Stimulated activated CD8-positive, alpha-beta memory T cell treated with anti-CD3 and anti-CD28 coated beads, Interleukin-15, amount 100 ng/mL, for 4 hours (primary cell): ENCODE measurements around the gene CCL27.
A peak's percentile ranks its signal among the peaks of the same experiment; 100 is the strongest.

ENCODE experiments used
- DNase-seq, 2 donors: peaks; one replicate each; pipeline ENCODE4 v3.0.0-alpha.2; 2020; ENCODE audit warnings: low read depth in 2 of 2

CCL27 gene

DNA sequence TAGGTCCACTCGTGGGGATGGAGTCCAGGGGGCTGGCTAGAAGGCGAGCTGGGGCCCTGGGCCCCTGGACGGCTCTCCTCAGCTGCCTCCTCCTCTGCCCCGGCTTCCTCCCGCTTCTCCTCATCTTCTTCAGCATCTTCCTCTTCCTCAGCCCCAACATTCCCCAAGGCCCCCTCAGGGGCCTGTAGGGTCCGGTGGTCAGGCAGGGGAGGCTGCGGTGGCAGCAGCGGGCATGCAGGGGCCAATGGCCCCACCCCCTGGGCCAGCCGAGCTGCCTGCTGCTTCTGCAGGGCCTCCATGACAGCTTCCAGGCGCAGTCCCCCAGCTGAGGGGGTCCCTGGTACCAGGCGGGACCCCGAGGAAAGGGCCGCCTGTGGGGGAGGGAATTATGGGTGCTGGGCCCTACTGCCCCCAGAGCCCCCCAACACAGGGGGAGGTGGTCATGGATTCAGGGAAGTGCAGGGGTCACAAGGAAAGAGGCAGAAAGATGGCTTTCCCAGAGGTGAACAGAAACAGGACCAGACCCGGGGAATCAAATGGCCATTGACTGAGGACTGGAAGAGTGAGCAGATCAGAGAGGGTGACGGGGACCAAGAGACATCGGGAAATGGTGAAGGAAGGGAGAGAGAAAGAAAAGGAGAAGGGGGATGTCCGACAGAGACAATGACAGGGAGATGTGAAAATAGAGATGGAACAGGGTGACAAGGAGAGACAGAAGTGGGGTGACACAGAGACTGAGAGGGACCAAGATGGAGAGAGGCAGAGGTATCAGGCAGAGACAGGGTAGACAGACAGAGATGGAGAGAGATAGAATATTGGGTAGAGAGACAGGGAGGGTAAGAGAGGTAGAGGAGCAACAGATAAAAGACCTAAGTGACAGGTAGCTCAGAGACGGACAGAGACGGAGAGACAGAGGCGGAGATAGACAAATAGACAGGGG, 34.5 kb downstream of the CCL27 start:
- no peak for DNase-seq

DNA sequence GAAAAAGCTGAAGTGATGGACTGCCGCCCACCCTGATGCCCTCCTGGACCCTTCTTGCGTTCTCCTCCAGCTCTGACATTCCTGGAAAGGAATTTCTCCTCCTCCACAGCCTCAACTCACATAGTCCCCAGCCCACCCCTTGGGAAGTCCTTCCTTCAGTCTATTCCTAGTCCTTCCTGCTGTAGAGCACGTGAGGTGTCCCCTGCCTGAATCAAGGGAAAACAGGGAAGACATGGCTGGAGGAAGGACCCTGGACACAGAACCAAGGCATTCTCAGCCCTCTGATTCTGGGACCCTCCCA, 37.3 kb downstream of the CCL27 start:
- no peak for DNase-seq

GRCh38 chr9:34624475-34625185, 37.8 kb downstream of the CCL27 start:
- no peak for DNase-seq

GRCh38 chr9:34623374-34624235, 38.9 kb downstream of the CCL27 start:
- DNase-seq = no peak

GRCh38 chr9:34620061-34620994, 42.1 kb downstream of the CCL27 start, which contains the start of gene DCTN3:
Gene DCTN3 (minus strand): TSS chr9:34620495. CDS start chr9:34620464, 31 bp downstream.
- DNase-seq = peak; percentile 75 to 88

DNA sequence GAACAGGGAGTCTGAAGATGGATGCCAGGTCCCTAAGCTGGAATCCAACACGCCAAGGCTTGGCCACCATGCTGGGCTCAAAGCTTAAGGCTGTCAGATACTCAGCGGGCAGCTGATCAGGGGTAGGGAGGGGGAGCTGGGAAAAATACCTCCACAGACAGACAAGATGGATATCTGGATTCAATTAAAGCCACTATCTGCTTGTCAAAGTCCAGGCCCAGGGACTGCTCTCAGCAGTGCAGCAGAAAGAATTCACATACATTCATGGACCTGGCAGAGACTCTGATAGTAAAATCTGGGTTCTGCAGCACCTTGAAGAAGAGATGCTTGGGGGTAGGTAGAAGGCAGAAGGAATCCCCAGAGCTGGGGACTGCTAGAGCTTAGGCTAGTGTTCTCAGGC, 47.3 kb downstream of the CCL27 start:
- no peak for DNase-seq

DNA sequence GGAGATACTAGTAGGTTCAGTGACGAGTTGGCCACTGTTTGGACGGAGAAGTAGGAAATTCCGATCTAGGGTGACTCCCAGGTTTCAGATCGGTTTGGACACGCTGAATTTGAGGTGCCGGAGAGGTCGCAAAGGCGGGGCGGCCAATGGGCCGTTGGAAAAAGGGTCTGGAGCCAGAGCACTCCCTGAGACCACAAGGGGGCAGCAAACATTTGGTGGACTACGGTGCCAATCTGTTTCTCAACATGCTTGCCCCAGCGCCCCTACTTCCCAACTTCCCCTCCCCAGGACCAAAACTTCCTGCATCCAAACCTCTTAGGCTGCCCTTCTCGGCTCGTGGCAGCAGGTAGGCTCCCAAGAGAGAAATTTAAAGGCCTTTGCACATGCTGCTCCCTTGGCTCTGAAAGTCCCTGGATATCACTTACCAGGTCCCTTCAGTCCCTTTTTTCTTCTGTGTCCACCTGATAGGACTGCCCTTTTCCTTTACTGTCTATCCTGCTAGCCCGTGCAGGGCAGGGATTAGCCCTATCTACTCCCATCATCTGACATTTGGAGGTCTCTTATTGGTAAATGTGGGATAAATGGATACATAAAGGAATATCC, 49.6 kb downstream of the CCL27 start:
- peak in 1 of 2 donors; percentile 32 for DNase-seq
